ENCODE data around the gene NKX1-1. TPM values are rescaled to one million over a fixed set of nuclear protein-coding genes. Genes with fewer than 3 reads are reported as not detected.

Gene NKX1-1
- total RNA-seq, 1 donor from 2014 or later, result not detected

- H3K27me3 Mint-ChIP-seq, result no peaks in the 10 kb centered on the region
- peaks cover 3% of the 10 kb centered on the region for H3K36me3 Mint-ChIP-seq (ENCODE audit: insufficient read depth)
- no peak for DNase-seq (ENCODE audit: low spot score, unreplicated experiment)
Observed at GRCh38 chr4:1362046-1362445, 44.2 kb downstream of the NKX1-1 start.

GRCh38 chr4:1361431-1361830 lies 44.8 kb downstream of the NKX1-1 start:
- no peak for DNase-seq (ENCODE audit: low spot score, unreplicated experiment)
- Mint-ChIP-seq H3K9me3 (ENCODE audit: low read depth) (no peaks in the 10 kb centered on the region), H3K4me3 (ENCODE audit: low read depth) (no peak overlapping the region), H3K27me3 (no peaks in the 10 kb centered on the region), H3K36me3 (ENCODE audit: insufficient read depth) (peaks cover 3% of the 10 kb centered on the region), H3K4me1 (ENCODE audit: low read depth) (no peaks in the 10 kb centered on the region), H3K27ac (no peak overlapping the region)
- no peak for TF ChIP-seq CTCF (IDR thresholded peaks at IDR 0.05; ENCODE audit: unreplicated experiment)

More at GRCh38 chr4:1362046-1362445, 44.2 kb downstream of the NKX1-1 start:
- H3K4me1 Mint-ChIP-seq (ENCODE audit: low read depth), result no peaks in the 10 kb centered on the region
- no peak for TF ChIP-seq CTCF (IDR thresholded peaks at IDR 0.05; ENCODE audit: unreplicated experiment)
- H3K9me3 Mint-ChIP-seq (ENCODE audit: low read depth), result no peaks in the 10 kb centered on the region
- no peak overlapping the region for H3K4me3 Mint-ChIP-seq (ENCODE audit: low read depth)
- H3K27ac Mint-ChIP-seq, result no peak overlapping the region

DNA sequence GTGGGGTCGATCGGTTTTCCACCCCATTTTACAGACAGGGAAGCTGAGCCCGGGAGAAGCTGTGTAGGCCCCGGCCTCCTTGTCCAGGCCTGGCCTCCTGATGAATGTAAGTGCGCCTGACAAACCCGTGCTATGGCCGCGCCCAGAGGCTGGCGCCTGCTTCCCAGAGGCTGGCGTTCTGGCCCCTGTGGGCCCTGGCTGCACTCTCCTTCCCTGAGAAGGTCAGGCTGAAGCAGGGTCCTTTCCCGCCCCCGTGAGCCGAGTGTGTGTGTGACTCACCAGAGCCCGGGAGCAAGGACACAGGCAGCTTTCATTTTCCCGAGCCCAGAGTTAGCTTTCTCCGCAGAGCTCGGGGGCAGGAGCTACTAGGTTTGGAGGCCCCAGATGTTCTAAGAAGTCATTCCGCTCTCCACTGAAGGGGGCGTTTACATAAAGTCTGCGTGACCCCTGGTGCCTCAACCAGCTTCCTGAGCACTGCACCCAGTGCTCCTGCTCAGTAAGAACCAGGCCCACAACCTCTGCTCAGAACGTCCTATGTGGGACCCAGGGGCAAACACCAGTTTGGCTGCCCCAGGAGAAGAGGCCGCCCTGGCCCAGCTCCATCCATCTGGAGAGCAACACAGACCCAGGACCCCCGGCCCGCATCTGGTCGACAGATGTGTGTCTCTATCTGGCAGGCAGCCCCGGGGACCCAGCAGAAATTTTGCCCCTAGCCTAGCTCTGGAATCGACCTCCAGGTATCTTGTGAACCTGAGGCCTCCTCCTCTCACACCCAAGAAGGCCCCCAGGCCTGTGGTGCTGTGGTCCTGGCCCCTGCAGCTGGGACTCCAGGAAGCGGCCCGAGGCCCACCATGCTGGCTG lies 45.6 kb downstream of the NKX1-1 start:
- peaks cover 2% of the 10 kb centered on the region for H3K36me3 Mint-ChIP-seq (ENCODE audit: insufficient read depth)
- no peak overlapping the region for H3K27ac Mint-ChIP-seq
- no peaks in the 10 kb centered on the region for H3K27me3 Mint-ChIP-seq
- no peaks in the 10 kb centered on the region for H3K9me3 Mint-ChIP-seq (ENCODE audit: low read depth)
- DNase-seq (ENCODE audit: low spot score, unreplicated experiment), result no peak
- no peaks in the 10 kb centered on the region for H3K4me1 Mint-ChIP-seq (ENCODE audit: low read depth)
- no peak for TF ChIP-seq CTCF (IDR thresholded peaks at IDR 0.05; ENCODE audit: unreplicated experiment)
- H3K4me3 Mint-ChIP-seq (ENCODE audit: low read depth), result no peak overlapping the region

DNA sequence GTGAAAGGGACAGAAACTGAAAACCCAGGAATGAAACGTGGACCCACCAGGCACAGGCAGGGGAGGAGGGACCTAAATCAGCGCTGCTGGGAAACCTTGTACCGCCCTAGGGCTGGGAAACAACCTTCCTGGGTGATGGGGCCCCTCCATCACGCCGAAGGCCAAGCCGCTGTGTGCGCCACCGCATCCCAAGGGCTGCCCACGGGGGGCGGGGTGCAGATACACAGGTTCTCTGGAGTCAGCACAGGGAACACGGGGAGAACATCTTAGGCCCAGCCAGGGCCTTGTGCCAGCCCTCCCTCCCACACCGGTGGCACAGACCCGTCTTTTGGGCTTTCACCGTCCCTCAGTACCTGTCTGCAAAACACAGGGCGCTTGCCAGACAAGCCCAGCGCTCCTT lies 46.3 kb downstream of the NKX1-1 start:
- H3K27me3 Mint-ChIP-seq, result no peaks in the 10 kb centered on the region
- no peak for DNase-seq (ENCODE audit: low spot score, unreplicated experiment)
- peaks cover 2% of the 10 kb centered on the region for H3K36me3 Mint-ChIP-seq (ENCODE audit: insufficient read depth)
- no peak overlapping the region for H3K4me3 Mint-ChIP-seq (ENCODE audit: low read depth)
- H3K9me3 Mint-ChIP-seq (ENCODE audit: low read depth), result no peaks in the 10 kb centered on the region
- no peak for TF ChIP-seq CTCF (IDR thresholded peaks at IDR 0.05; ENCODE audit: unreplicated experiment)
- no peak overlapping the region for H3K27ac Mint-ChIP-seq
- H3K4me1 Mint-ChIP-seq (ENCODE audit: low read depth), result no peaks in the 10 kb centered on the region

GRCh38 chr4:1359144-1359501 lies 47.1 kb downstream of the NKX1-1 start:
- no peak for TF ChIP-seq CTCF (IDR thresholded peaks at IDR 0.05; ENCODE audit: unreplicated experiment)

More at GRCh38 chr4:1359144-1359501, 47.1 kb downstream of the NKX1-1 start:
- peaks cover 2% of the 10 kb centered on the region for H3K36me3 Mint-ChIP-seq (ENCODE audit: insufficient read depth)
- H3K9me3 Mint-ChIP-seq (ENCODE audit: low read depth), result no peaks in the 10 kb centered on the region
- no peaks in the 10 kb centered on the region for H3K4me1 Mint-ChIP-seq (ENCODE audit: low read depth)
- H3K27ac Mint-ChIP-seq, result no peak overlapping the region
- no peak for DNase-seq (ENCODE audit: low spot score, unreplicated experiment)
- no peak overlapping the region for H3K4me3 Mint-ChIP-seq (ENCODE audit: low read depth)
- no peaks in the 10 kb centered on the region for H3K27me3 Mint-ChIP-seq

Data from progenitor cell of endocrine pancreas (in vitro differentiated cells).